Endothelial cell of umbilical vein (primary cell): ENCODE results near the gene ZBTB20.

Experiments used
- CTCF ChIP-seq, 2 donors: IDR thresholded peaks; 1 replicate in 1 of 2; 2 replicates in 1 of 2; pipeline ENCODE4 v1.5.1; 2011; ENCODE audit warnings: low read length in 2 of 2, mild to moderate bottlenecking in 2 of 2, moderate library complexity in 2 of 2, control low read depth in 1 of 2, inconsistent platforms in 1 of 2, low read depth in 1 of 2; ENCODE audit not compliant: insufficient read depth in 1 of 2; ENCODE audit errors: extremely low read depth in 1 of 2
- EZH2 ChIP-seq: IDR thresholded peaks from 2 replicates; pipeline ENCODE4 v1.6.1; 2012; ENCODE audit warnings: borderline replicate concordance, low read depth, mild to moderate bottlenecking, moderate library complexity, low read length, inconsistent platforms; ENCODE audit not compliant: severe bottlenecking
- FOS ChIP-seq: IDR thresholded peaks from 2 replicates; pipeline ENCODE4 v1.6.1; 2011; ENCODE audit warnings: mild to moderate bottlenecking, low read length, moderate library complexity, borderline replicate concordance; ENCODE audit not compliant: insufficient read depth
- MAX ChIP-seq: IDR thresholded peaks from 2 replicates; pipeline ENCODE4 v1.6.1; 2011; ENCODE audit not compliant: insufficient read depth, insufficient read length
- POLR2A ChIP-seq: IDR thresholded peaks from 2 replicates; pipeline ENCODE4 v1.6.1; 2012; ENCODE audit warnings: low read depth, mild to moderate bottlenecking, control low read depth, low read length
- POLR2AphosphoS5 ChIP-seq: IDR thresholded peaks from 2 replicates; pipeline ENCODE4 v1.6.1; 2012; ENCODE audit warnings: low read depth, mild to moderate bottlenecking, control low read depth, low read length, moderate library complexity; ENCODE audit not compliant: insufficient read depth

GRCh38 chr3:114800272-114801031, 346.6 kb downstream of the ZBTB20 start:
- TF ChIP-seq CTCF (IDR thresholded peaks at IDR 0.05; ENCODE audit: extremely low read depth in 1 of 2, insufficient read depth in 1 of 2, low read depth in 1 of 2, low read length in 2 of 2) (no peak), POLR2AphosphoS5 (no peak), FOS (no peak), EZH2 (no peak), MAX (no peak), POLR2A (no peak)
